DND-41 (cell line): ENCODE results near the gene SLC25A14.

Experiments
- ATAC-seq: fragments of 200-7000 bp; cut with Tn5 transposase; 3 replicates; pipeline ENCODE4 v1.9.1; 2021; ENCODE audit warnings: low read depth; ENCODE audit not compliant: insufficient read depth
- DNase-seq: peaks from one replicate; pipeline ENCODE4 v3.0.0-alpha.2; 2020
- H2AFZ ChIP-seq: 2 replicates; pipeline ENCODE4 v1.6.0; 2012; ENCODE audit warnings: low read depth, low read length
- H3K27ac ChIP-seq: 2 replicates; pipeline ENCODE4 v1.5.1; 2012; ENCODE audit warnings: low read length, inconsistent platforms
- H3K27me3 ChIP-seq: fragments of 200-600 bp; sonication (generic); 2 replicates; pipeline ENCODE4 v1.6.0; 2012; ENCODE audit warnings: low read length, mild to moderate bottlenecking, inconsistent platforms; ENCODE audit not compliant: insufficient read depth, poor library complexity
- H3K36me3 ChIP-seq: 2 replicates; pipeline ENCODE4 v1.5.1; 2012; ENCODE audit warnings: low read length, inconsistent platforms; ENCODE audit not compliant: insufficient read depth
- H3K4me1 ChIP-seq: 2 replicates; pipeline ENCODE4 v1.5.1; 2012; ENCODE audit warnings: mild to moderate bottlenecking, low read length; ENCODE audit not compliant: insufficient read depth
- H3K4me2 ChIP-seq: 2 replicates; pipeline ENCODE4 v1.6.0; 2012; ENCODE audit warnings: mild to moderate bottlenecking, moderate library complexity, low read length, inconsistent platforms; ENCODE audit not compliant: insufficient read depth
- H3K4me3 ChIP-seq, 2 experiments: fragments of 200-600 bp in 1 of 2; shearing (Covaris generic) in 1 of 2; 2 replicates each; pipeline ENCODE4 v1.5.1; 2012 to 2016; ENCODE audit warnings: inconsistent platforms in 2 of 2, low read length in 2 of 2, mild to moderate bottlenecking in 2 of 2, low read depth in 1 of 2, moderate library complexity in 1 of 2
- H3K79me2 ChIP-seq: 2 replicates; pipeline ENCODE4 v1.6.0; 2012; ENCODE audit warnings: low read length, inconsistent platforms; ENCODE audit not compliant: insufficient read depth
- H3K9ac ChIP-seq: 2 replicates; pipeline ENCODE4 v1.6.0; 2012; ENCODE audit warnings: low read depth, mild to moderate bottlenecking, inconsistent platforms, low read length, moderate library complexity
- H3K9me3 ChIP-seq: 2 replicates; pipeline ENCODE4 v1.5.1; 2012; ENCODE audit warnings: low read length, moderate library complexity, mild to moderate bottlenecking, inconsistent platforms; ENCODE audit not compliant: insufficient read depth, severe bottlenecking
- H4K20me1 ChIP-seq: 2 replicates; pipeline ENCODE4 v1.6.0; 2012; ENCODE audit warnings: low read length; ENCODE audit not compliant: insufficient read depth
- CTCF ChIP-seq: IDR thresholded peaks from 2 replicates; pipeline ENCODE4 v1.5.1; 2012; ENCODE audit warnings: borderline replicate concordance, low read length, moderate library complexity, mild to moderate bottlenecking; ENCODE audit not compliant: poor library complexity, severe bottlenecking; ENCODE audit errors: extremely low read depth
- EZH2 ChIP-seq: IDR thresholded peaks from 3 replicates; pipeline ENCODE4 v1.6.1; 2012; ENCODE audit warnings: borderline replicate concordance, low read depth, mild to moderate bottlenecking, moderate library complexity, low read length, inconsistent platforms; ENCODE audit not compliant: severe bottlenecking

SLC25A14 gene

GRCh38 chrX:130402208-130402684, 62.5 kb downstream of the SLC25A14 start:
- peak overlapping the region; percentile 91; the same call in 1 of the 2 replicates for H2AFZ ChIP-seq
- no peaks in the 10 kb centered on the region for H3K27me3 ChIP-seq
- DNase-seq (no peak), ATAC-seq (no peak; the same call in 2 of the 3 replicates)
- no peaks in the 10 kb centered on the region for H3K9me3 ChIP-seq
- H3K4me3 ChIP-seq: peak overlapping the region; percentile 30 to 86; a peak in 3 of 4 replicates
- H3K36me3 ChIP-seq: peaks cover 13% of the 10 kb centered on the region
- TF ChIP-seq CTCF: no peak
- TF ChIP-seq EZH2: no peak
- peak overlapping the region; percentile 58 for H3K9ac ChIP-seq
- peaks cover 32% of the 10 kb centered on the region for H3K79me2 ChIP-seq
- H3K4me2 ChIP-seq: peak overlapping the region; percentile 89
- H3K27ac ChIP-seq: peak overlapping the region; percentile 73
- peaks cover 28% of the 10 kb centered on the region for H3K4me1 ChIP-seq
- H4K20me1 ChIP-seq: no peaks in the 10 kb centered on the region

- H3K36me3 ChIP-seq: peaks cover 36% of the 10 kb centered on the region
- H3K9me3 ChIP-seq: no peaks in the 10 kb centered on the region
- TF ChIP-seq CTCF (no peak), EZH2 (no peak)
- no peak overlapping the region for H3K4me3 ChIP-seq
- ATAC-seq (no peak), DNase-seq (no peak)
- no peak overlapping the region for H3K27ac ChIP-seq
- H2AFZ ChIP-seq: no peak overlapping the region
- no peaks in the 10 kb centered on the region for H3K4me1 ChIP-seq
- no peak overlapping the region for H3K9ac ChIP-seq
- H3K79me2 ChIP-seq: no peaks in the 10 kb centered on the region
- no peaks in the 10 kb centered on the region for H3K27me3 ChIP-seq
- H4K20me1 ChIP-seq: no peaks in the 10 kb centered on the region
- H3K4me2 ChIP-seq: no peak overlapping the region
These were observed 73.7 kb downstream of the SLC25A14 start for GRCh38 chrX:130413415-130413814.

- no peaks in the 10 kb centered on the region for H3K79me2 ChIP-seq
- no peaks in the 10 kb centered on the region for H3K9me3 ChIP-seq
- no peaks in the 10 kb centered on the region for H4K20me1 ChIP-seq
- peaks cover 26% of the 10 kb centered on the region for H3K36me3 ChIP-seq
- H2AFZ ChIP-seq: no peak overlapping the region
- no peak overlapping the region for H3K4me2 ChIP-seq
- no peak for TF ChIP-seq EZH2
- no peak for TF ChIP-seq CTCF
- no peak for DNase-seq
- no peak for ATAC-seq
- no peak overlapping the region for H3K4me3 ChIP-seq
- H3K27me3 ChIP-seq: no peaks in the 10 kb centered on the region
- H3K9ac ChIP-seq: no peak overlapping the region
- H3K27ac ChIP-seq: no peak overlapping the region
- no peaks in the 10 kb centered on the region for H3K4me1 ChIP-seq
These were observed 75.1 kb downstream of the SLC25A14 start for GRCh38 chrX:130414800-130415199.
